Measurements from ENCODE around the gene AK6. TPM values are rescaled to one million over a fixed set of nuclear protein-coding genes. Genes with fewer than 3 reads are reported as not detected.

The AK6 gene
- total RNA-seq, 1 donor from 2014 or later: 33.3 TPM

DNA sequence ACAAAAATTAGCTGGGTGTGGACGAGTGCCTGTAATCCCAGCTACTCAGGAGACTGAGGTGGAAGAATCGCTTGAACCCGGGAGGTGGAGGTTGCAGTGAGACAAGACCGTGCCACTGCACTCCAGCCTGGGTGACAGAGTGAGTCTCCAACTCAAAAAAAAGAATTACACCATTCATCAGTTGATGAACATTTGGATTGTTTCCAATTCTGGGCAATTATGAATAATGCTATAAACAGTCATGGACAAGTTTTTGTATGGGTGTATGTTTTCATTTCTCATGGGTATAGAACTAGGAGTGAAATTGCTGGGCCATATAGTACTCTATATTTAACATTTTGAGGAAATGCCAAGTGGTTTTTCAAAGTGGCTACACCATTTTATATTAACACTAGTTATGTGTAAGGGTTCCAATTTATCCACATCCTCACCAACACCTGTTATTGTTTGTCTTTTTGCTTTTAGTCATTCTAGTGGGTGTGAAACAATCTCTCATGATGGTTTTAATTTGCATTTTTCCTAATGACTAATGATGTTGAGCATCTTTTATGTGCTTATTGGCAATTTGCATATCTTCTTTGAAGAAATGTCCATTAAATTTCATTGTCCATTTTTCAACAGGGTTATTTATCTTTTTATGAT lies 27.7 kb downstream of the AK6 start:
- intact Hi-C loops (cut with micrococcal nuclease): no loop called here

DNA sequence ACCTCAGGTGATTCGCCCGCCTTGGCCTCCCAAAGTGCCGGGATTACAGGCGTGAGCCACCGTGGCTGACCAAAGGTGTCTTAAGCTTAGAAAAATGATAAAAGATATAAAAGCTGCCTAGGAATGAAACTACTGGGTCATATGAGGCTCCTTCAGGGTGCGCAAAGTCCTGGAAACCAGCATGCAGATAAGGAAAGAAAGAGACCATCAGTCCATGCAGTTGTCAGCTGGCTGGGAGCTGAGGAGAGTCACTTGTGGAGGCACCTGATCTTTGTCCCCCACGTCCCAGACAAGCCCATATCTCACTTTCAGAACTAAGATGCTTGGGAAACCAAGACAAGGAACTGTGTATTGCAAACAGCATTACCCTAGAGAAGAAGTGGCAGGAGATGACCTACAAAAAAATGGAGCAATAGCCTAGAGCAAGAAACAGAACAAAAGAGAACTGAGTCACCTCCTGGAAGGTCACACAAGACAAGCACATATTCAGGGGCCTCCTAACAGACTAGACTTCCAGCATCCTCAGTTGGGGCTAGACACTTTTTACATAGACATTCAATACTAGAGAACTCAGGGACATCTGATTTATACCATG lies 33.9 kb downstream of the AK6 start:
- intact Hi-C loops (cut with micrococcal nuclease): no loop called here

DNA sequence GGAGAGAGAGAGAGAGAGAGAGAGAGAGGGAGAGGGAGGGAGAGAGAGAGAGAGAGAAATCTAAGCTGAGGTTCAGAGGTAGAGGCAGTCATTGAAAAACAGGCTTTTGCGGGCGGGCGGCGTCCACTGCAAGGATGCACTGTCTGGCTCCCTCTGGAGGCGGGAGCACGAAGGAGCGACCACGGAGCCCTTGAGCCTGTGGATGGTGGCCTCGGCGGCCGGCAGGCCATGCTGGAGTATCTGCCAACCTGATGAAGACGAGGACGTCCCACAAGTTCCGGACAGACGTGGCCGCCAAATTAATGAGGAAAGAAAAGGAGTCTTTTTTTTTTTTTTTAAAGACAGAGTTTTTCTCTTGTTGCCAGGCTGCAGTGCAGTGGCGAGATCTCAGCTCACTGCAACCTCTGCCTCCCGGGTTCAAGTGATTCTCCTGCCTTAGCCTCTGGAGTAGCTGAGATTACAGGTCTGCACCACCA lies 34.5 kb downstream of the AK6 start:
- intact Hi-C loops (cut with micrococcal nuclease): loop anchor here (1.0 to 5.0 kb wide), 4 partner anchors 63 to 242 kb away; partner anchors contain the start of genes CCNB1 and CENPH

DNA sequence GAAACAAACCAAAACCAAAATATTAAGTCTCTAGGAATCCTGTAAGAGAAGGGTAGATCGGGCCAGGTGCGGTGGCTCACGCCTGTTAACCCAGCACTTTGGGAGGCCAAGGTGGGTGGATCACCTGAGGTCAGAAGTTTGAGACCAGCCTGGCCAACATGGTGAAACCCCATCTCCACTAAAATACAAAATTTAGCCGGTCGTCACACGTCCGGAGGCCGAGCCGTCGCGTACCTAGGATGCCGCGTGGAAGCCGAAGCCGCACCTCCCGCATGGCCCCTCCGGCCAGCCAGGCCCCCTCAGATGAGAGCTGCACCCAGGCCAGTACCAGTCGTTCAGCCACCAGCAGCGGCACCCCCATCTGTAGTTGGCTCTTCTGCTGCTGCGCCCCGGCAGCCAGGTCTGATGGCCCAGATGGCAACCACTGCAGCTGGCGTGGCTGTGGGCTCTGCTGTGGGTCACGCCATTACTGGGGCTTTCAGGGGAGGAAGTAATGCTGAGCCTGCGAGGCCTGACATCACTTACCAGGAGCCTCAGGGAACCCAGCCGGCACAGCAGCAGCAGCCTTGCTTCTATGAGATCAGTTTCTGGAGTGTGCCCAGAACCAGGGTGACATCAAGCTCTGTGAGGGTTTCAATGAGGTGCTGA lies 35.5 kb downstream of the AK6 start:
- intact Hi-C loops (cut with micrococcal nuclease): loop anchor here (1.0 to 5.0 kb wide), 4 partner anchors 61 to 240 kb away; partner anchors contain the start of genes CCNB1 and CENPH

DNA sequence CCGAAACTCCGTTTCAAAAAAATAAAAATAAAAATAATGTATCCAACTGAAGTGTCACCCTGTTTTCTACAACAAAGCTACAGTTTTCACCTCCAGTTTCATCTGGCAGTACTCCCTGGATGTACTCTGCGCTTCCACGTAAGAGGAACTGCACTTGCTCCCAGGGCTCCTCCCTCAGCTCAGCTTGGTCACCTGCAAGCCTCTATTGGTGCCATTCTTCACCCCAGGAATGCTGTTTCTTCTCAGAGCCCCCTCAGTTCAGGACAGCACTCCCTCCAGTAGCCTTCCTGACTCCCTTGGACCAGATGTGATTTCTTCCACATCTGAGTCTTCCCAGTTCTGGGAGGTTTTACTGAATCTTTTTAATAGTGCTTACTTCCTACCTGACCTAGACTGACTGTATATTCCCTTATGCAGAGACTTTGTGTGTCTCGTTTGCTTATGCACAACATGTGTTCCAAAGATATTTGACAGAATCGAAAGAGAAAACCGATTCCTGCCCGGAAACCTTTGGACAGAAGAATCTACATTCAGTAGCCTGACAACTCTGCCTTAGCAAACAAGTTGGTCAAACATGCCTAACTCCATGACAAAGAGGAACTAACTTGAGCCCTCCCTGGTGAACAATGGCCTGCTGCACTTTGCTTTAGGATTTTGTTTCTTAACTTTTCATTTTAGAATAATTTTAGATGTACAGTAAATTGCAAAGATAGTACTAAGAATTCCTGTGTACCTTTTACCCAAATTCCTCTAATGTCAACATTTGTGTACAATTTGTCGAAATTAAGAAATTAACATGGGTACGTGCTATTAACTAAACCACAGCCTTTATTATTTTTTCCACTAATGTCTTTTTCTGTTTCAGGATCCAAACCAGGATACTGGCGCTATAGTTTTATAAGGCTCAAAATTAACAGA lies 37.5 kb downstream of the AK6 start:
- intact Hi-C loops (cut with micrococcal nuclease): loop anchor here (1.0 to 5.0 kb wide), 5 partner anchors 38 to 289 kb away; partner anchors contain the start of genes AK6, CDK7, RAD17 and TAF9

DNA sequence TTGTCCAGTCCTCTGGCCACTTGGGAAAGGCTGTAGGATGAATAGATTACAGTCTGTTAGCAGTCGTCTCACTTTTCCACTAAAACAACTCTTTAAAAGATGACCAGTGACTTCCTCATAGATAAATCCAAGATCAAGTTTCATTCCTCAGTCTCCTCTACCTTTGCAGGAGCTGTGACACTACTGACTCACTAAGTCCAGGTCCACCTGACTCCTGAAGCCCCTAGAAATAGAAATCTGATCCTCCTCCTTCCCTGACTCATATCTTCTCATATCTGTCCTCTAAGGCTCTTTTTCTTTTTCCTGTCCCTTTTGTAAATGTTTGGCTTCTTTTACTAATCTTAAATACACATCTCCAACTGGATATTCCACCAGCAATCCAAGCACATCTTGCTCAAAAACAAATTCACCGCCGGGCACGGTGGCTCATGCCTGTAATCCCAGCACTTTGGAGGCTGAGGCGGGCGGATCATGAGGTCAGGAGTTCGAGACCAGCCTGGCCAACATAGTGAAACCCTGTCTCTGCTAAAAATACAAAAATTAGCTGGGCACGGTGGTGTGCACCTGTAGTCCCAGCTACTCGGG lies 39.3 kb downstream of the AK6 start:
- intact Hi-C loops (cut with micrococcal nuclease): loop anchor here (5.0 kb wide), 1 partner anchor 58 kb away; no protein-coding TSS in a partner anchor

DNA sequence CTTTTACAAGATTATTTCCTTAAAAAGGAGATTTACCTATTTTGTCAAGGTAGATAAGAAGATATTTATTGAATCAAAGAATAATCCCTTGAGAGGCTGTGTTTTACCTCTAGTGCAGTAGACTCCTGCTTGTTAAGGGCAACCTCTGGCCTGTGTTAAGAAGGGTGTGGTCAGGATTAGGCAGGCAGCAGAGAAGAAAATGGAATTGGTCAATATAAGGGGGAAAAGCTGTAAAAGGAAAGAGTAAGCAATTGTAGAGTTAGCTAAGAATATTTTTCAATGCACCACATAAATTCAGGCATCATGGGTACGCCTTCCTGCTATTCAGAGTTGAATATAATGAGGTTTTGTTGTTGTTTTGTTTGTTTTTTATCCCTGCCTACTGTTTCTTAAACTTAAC lies 43.0 kb downstream of the AK6 start:
- intact Hi-C loops (cut with micrococcal nuclease): no loop called here

DNA sequence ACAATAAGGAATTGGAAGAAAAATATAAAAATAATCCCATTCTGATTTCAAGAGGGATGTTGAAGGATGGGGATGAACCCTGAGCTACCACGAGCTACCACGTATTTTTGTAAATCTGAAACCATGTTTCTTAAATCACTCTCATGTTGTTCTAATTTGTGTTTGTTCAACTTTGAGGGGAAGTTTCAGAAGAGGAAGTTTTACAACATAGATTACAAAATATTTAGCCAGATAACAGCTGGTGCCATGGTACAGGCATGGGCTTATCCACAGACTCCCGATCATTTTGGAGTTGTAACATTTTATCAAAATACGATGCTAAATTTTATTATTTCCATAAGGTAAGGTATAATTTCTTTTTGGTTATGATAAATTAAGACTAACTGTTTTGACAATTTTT lies 51.9 kb downstream of the AK6 start:
- intact Hi-C loops (cut with micrococcal nuclease): no loop called here

DNA sequence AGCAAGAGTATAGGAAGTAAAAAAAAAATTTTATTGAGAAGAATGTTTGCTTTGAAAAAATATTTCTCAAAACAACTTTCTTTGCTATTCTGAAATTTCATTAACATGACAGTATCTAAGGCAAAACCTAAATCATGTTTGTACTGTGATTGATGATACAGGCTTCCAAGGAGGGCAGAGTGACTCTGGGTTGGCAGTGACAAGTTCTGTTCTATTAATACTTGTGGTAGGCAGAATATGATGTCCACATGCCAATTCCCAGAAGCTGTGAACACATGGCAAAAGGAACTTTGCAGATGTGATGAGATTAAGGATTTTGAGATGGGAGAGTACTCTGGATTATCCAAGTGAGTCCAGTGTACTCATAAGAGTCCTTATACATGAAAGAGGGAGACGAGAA lies 53.3 kb downstream of the AK6 start:
- intact Hi-C loops (cut with micrococcal nuclease): no loop called here

DNA sequence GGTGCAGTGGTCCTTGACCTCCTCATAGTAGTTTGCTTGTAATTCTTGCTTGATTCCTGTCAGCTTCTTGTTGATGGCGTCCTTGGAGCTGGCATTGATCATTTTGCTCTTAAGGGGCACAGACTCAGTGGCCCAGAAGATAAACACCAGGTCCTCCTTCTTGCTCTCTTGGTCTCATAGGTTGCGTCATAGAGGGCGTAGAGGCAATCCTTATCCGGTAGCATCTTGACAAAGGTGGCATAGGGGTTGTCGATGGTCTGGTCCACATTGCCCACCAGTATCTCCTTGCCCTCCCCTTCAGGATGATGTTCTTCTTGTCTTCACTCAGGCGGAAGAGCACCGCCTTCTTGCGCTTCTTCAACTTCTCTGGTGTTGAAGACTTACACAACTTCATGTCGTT lies 55.9 kb downstream of the AK6 start:
- intact Hi-C loops (cut with micrococcal nuclease): no loop called here

DNA sequence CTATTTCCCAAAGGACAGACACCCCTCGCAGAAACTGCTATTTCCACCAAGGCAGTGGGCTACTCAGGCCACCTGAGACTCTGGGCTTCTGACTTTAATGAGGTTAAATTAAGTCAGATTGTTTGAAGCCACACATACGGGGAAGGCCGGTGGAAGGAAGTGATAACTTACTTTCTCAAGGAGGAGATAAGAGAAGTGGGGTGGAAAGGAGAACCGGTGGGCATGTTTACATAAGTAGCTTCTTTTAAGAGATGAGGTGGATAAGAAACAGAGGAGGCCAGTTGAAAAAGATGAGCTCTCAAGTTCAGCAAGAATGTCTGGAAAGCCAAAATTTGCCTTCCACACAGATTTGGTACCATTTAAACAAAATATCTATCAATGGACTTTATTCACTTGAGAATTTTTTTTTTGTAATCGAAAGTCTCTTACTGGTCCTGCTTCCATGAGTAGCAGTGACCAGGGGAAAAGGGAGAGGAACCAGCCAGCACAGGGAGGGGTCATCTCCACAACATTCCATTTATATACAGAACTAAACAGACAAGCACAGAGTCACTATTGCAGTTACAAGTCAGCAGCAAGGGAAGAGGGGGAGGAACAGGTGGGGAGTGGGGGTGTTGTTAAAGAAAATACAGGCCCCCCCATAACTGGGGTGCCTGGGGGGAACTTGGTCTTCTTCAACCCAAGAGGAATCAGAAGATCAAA lies 56.7 kb downstream of the AK6 start:
- intact Hi-C loops (cut with micrococcal nuclease): no loop called here

DNA sequence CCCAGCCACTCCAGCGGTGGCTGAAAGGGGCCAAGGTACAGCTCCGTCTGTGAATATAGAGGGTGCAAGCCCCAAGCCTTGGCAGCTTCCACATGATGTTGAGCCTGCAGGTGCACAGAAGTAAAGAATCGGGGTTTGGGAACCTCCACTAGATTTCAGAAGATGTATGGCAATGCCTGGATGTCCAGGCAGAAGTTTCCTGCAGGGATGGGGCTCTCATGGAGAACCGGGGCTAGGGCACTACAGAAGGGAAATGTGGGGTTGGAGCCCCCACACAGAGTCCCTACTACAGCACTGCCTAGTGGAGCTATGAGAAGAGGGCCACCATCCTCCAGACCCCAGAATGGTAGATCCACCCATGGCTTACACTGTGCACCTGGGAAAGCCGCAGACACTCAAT lies 59.9 kb downstream of the AK6 start:
- intact Hi-C loops (cut with micrococcal nuclease): no loop called here

DNA sequence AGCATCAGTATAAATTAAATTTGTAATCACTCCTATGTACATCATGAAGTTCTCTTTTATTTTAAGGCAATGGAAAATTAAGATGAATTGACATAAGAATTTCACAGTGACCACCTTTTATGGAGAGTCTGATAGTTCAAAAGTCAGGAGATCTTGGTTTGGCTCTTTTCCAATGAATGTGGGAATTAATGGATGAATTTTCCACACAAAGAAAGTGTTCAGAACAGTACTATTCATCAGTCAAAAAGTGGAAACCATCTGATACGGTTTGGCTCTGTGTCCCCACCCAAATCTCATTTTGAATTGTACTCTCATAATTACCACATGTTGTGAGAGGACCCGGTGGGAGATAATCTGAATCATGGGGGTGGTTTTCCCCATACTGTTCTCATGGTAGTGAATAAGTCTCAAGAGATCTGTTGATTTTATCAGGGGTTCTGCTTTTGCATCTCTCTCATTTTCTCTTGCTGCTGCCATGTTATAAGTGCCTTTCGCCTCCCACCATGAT lies 61.2 kb downstream of the AK6 start:
- intact Hi-C loops (cut with micrococcal nuclease): no loop called here

DNA sequence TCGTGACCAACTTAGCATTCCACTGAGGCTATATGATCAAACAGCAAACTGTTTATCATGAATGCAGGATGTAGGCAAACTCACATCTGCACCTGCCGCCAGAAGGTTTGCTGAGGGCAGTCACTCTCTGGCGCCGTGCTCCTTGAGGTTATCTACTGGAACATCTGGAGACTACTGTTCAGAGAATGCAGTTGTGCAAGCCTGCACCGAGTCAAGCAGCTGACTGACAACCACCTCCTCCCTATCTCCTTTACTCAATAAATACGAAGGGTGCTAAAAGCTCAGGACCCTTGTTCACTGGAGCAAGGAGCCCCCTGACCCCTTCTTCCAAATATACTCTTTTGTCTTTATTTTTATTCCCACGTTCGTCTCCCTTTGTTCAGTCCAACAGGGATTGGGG lies 63.8 kb downstream of the AK6 start:
- intact Hi-C loops (cut with micrococcal nuclease): no loop called here

Other genes starting within 250 kb of the AK6 start
- 113 and 119 TPM in 2 replicates for gene CCNB1, start 202.4 kb downstream of the AK6 start, total RNA-seq
- gene CENPH, start 179.9 kb downstream of the AK6 start, total RNA-seq: 18.5 and 19.6 TPM in 2 replicates
- gene CDK7, start 134.6 kb downstream of the AK6 start, total RNA-seq: 31.5 and 32.4 TPM in 2 replicates
- 10.1 and 10.7 TPM in 2 replicates for gene CCDC125, start 36.7 kb downstream of the AK6 start, total RNA-seq
- gene TAF9, start within 50 bp of the AK6 start, total RNA-seq: 51.7 and 52.7 TPM in 2 replicates
- gene RAD17, start 298 bp upstream of the AK6 start, total RNA-seq: 23.5 and 24.0 TPM in 2 replicates
- gene MARVELD2, start 45.6 kb upstream of the AK6 start, total RNA-seq: 0.17 TPM in 1 of 2 replicates, not detected in the other
- gene OCLN, start 123.3 kb upstream of the AK6 start, total RNA-seq: 0.32 and 0.34 TPM in 2 replicates
- gene GTF2H2C, start 190.7 kb upstream of the AK6 start, total RNA-seq: 32.0 and 35.1 TPM in 2 replicates

Measured in T-helper 1 cell treated with Interleukin-12 subunit alpha and Interleukin-12 subunit beta and Interleukin-4 antibody, amounts not matched to agents 30 ng/mL and 1 ng/mL, for 36 hours (primary cell).